Left ventricle myocardium inferior (tissue), 1 donor: Measurements from ENCODE around the gene SIGLEC15. TPM values are rescaled to one million over a fixed set of nuclear protein-coding genes. Genes with fewer than 3 reads are reported as not detected.
A peak's percentile ranks its signal among the peaks of the same experiment; 100 is the strongest.

Experiments
- DNase-seq: peaks from one replicate; pipeline ENCODE4 v3.0.0-alpha.2; 2020
- H3K27ac ChIP-seq: fragments of 200-600 bp; replicated peaks from 2 replicates; pipeline ENCODE4 v1.8.0; 2021
- H3K27me3 ChIP-seq: fragments of 200-600 bp; 2 replicates; pipeline ENCODE4 v1.8.0; 2021; ENCODE audit warnings: low read depth
- H3K36me3 ChIP-seq: fragments of 200-600 bp; 2 replicates; pipeline ENCODE4 v1.8.0; 2021
- H3K4me1 ChIP-seq: fragments of 200-600 bp; 2 replicates; pipeline ENCODE4 v1.8.0; 2021
- H3K4me3 ChIP-seq: fragments of 200-600 bp; 2 replicates; pipeline ENCODE4 v1.8.0; 2021; ENCODE audit warnings: mild to moderate bottlenecking, moderate library complexity
- H3K9me3 ChIP-seq: fragments of 200-600 bp; replicated peaks from 2 replicates; pipeline ENCODE4 v1.8.0; 2021
- CTCF ChIP-seq: fragments of 200-600 bp; IDR thresholded peaks from 2 replicates; pipeline ENCODE4 v1.8.0; 2021; ENCODE audit warnings: antibody characterized with exemption, mild to moderate bottlenecking, borderline replicate concordance
- intact Hi-C: fragments of 100-400 bp; cut with micrococcal nuclease; formaldehyde crosslinking; loops from one replicate; pipeline ENCODE4 v1.11.0; 2022
- total RNA-seq: library from RNA; stranded (reverse); fragmentation: NEBNext Ultra II Directional; extraction: Animal tissue kit (Norgen Biotek cat#: 25700); gene quantifications from one replicate; pipeline ENCODE4 v1.2.1, GENCODE V29; 2021
- donor health status: DM: no; HTN: yes; CAD: no; lungs with severe emphysema.

SIGLEC15 gene
- total RNA-seq, 1 donor from 2014 or later, result 0.19 TPM

GRCh38 chr18:45838302-45839070 lies 13.0 kb downstream of the SIGLEC15 start:
- Histone ChIP-seq H3K4me3 (peak overlapping the region; percentile 64), H3K4me1 (peaks cover 26% of the 10 kb centered on the region), H3K9me3 (no peaks in the 10 kb centered on the region), H3K36me3 (no peaks in the 10 kb centered on the region), H3K27ac (no peak overlapping the region), H3K27me3 (peaks cover 51% of the 10 kb centered on the region)
- no peak for DNase-seq
- intact Hi-C loops, result no loop called here
- no peak for TF ChIP-seq CTCF

GRCh38 chr18:45839414-45840395 lies 14.2 kb downstream of the SIGLEC15 start:
- peaks cover 43% of the 10 kb centered on the region for H3K27me3 ChIP-seq
- H3K4me3 ChIP-seq, result no peak overlapping the region
- H3K27ac ChIP-seq, result no peak overlapping the region
- peaks cover 26% of the 10 kb centered on the region for H3K4me1 ChIP-seq
- no peak for DNase-seq
- intact Hi-C loops, result no loop called here
- no peaks in the 10 kb centered on the region for H3K36me3 ChIP-seq
- no peaks in the 10 kb centered on the region for H3K9me3 ChIP-seq
- TF ChIP-seq CTCF, result peak; percentile 71

- H3K9me3 ChIP-seq, result no peaks in the 10 kb centered on the region
- DNase-seq, result no peak
- H3K4me3 ChIP-seq, result no peak overlapping the region
- H3K36me3 ChIP-seq, result no peaks in the 10 kb centered on the region
- no peak overlapping the region for H3K27ac ChIP-seq
- H3K27me3 ChIP-seq, result peaks cover 33% of the 10 kb centered on the region
- peaks cover 26% of the 10 kb centered on the region for H3K4me1 ChIP-seq
- intact Hi-C loops, result no loop called here
- no peak for TF ChIP-seq CTCF
Measured at GRCh38 chr18:45841060-45841764, 15.7 kb downstream of the SIGLEC15 start.

GRCh38 chr18:45841765-45842442 lies 16.4 kb downstream of the SIGLEC15 start:
- intact Hi-C loops, result no loop called here
- Histone ChIP-seq H3K4me1 (peaks cover 23% of the 10 kb centered on the region), H3K27ac (no peak overlapping the region), H3K9me3 (no peaks in the 10 kb centered on the region), H3K27me3 (peaks cover 26% of the 10 kb centered on the region), H3K36me3 (no peaks in the 10 kb centered on the region), H3K4me3 (no peak overlapping the region)
- TF ChIP-seq CTCF, result no peak
- no peak for DNase-seq

- intact Hi-C loops, result no loop called here
- Histone ChIP-seq H3K9me3 (no peaks in the 10 kb centered on the region), H3K27me3 (peaks cover 15% of the 10 kb centered on the region), H3K4me3 (no peak overlapping the region), H3K27ac (no peak overlapping the region), H3K4me1 (peaks cover 12% of the 10 kb centered on the region), H3K36me3 (no peaks in the 10 kb centered on the region)
- DNase-seq, result no peak
- TF ChIP-seq CTCF, result no peak
Measured at GRCh38 chr18:45843019-45843418, 17.5 kb downstream of the SIGLEC15 start.
